GM19397 (cell line): ENCODE results near the gene ANK2.

ENCODE experiments used
- ATAC-seq: cut with Tn5 transposase; IDR thresholded peaks from one replicate; pipeline ENCODE4 v1.9.1; 2021; ENCODE audit warnings: mild to moderate bottlenecking, moderate library complexity; ENCODE audit not compliant: unreplicated experiment

ANK2 gene

DNA sequence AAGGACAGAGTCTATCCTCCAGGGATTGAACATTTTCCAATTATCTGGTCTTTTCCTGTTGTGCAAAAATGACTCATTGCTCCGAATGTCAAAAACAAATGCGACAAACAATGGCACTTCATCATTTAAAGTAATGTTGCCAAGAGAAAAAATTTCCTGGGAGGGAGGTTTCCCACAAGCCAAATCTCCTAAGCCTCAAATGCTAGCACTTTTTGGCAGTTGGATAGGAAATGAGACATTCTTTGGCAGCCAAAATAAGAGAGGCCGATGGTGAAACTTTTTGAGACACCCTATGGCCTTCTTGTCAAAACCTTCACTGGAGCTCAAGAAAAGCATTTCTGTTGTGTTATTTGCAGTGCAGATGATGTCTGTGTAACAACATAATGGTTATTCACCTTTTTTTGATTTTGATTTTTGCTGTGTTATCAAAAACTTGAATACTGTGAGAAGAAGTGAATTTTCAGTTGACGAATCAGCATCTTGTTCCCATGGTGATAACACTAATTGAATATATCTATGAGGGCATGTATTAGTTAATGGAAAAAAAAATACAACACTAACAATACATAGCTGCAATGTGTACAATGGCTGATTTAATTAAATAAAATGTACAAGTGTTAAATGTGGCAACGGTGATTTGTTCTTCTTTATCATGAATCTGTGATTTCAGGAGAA, 333.8 kb downstream of the ANK2 start:
- ATAC-seq = no peak

GRCh38 chr4:113384600-113384999, 335.1 kb downstream of the ANK2 start:
- no peak for ATAC-seq

- no peak for ATAC-seq
These were observed 335.9 kb downstream of the ANK2 start for GRCh38 chr4:113385281-113385899.

DNA sequence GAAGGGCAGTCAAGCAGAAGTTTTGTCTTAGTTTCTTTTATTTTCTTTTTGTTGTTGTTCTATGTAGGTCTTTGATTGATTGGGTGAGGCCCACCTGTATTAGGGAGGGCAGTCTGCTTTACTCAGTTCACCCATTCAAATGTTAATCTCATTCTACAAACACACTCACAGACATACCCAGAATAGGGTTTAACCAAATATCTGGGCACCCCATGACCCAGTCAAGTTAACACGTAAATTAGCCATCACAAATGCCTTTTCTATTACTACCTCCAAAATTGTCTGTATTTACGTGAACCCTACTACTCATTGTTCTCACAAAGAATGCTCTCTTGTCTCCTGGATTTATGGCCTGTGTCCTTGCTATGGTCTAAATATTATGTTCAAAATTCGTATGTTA, 339.7 kb downstream of the ANK2 start:
- ATAC-seq = no peak

DNA sequence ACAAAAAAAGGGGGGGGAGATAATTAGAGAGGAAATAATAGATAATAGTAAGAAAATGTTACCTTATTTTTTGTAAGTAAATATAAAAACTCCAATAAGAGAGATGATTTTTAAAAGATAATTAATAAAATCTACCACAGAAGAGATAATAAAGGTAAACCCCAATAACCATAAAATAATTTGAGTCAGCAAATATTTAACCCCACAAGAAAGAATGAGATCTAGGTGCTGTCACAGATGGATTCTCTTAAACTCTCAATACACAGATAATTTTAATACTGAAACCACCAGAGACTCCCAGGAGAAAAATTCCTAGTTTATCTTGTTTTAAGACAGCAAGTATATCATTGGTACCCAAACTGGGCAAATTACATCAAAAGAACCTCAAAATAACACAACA, 341.4 kb downstream of the ANK2 start:
- ATAC-seq = no peak

DNA sequence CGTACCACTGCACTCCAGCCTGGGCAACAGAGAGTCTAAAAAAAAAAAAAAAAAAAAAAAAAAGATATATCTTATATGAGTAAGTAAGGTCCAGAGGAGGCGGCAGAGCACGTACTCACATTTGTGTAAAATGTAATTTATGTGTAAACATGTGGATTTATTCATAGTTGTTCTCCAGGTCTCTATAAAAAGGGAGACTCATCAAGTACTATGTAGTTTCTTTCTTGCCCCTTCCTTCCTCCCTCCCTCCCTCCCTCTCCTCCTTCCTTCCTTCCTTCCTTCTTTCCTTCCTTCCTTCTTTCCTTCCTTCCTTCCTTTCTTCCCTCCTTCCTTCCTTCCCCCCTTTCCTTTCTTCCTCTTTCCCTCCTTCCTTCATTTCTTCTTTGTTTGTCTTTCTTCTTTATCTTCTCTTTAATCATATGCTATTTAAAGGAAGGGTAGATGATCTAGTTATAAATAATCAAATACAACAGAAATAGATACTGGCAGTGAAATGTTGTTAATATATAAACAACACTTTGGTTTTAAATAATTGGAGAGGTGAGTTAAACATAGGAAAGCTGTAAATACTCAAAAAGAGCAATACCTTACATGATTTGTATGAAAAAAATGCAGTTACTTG, 344.8 kb downstream of the ANK2 start:
- no peak for ATAC-seq

- ATAC-seq = peak; percentile 91
These were observed 345.5 kb downstream of the ANK2 start for GRCh38 chr4:113394730-113395530.

- no peak for ATAC-seq
These were observed 347.8 kb downstream of the ANK2 start for GRCh38 chr4:113397114-113397701.

- ATAC-seq = no peak
These were observed 349.1 kb downstream of the ANK2 start for GRCh38 chr4:113398441-113399143.

DNA sequence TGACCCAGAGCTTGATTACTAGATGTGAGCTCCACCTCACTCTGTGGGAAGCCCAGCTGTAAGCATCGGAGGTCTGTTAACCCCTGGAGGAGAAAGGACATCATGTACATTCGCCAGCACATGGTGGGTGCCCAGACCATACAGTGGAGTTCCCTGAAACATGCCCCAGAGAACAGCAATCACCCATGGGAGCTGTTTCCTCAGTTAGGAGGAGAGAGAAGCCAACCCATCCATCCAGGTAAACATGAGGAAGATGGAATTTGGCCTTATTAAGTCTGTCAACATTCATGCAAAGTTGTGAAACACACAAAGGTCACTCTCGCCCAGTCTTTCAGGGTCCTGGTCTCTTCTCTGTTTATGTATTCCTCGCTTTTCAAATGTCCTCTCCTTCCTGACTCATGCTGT, 354.7 kb downstream of the ANK2 start:
- no peak for ATAC-seq

DNA sequence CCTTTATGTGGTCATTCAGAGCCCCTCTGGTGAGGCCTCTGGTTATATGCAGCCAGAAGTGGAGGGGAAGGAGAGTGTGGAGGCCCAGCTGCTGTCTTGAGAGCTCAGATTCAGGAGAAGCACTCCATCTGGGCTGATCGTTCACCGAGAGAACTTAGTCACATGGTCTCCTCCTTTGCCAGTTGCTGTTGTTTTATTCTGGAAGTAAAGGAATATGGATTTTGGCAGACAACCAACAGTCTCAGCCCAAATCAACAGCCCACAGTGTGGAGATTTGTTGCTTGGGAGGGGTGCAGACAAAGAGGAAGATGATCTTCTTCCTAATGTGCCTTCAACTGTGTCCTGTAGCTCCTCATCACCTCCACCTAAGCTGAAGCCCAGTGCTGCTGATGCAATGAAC, 355.4 kb downstream of the ANK2 start:
- no peak for ATAC-seq

DNA sequence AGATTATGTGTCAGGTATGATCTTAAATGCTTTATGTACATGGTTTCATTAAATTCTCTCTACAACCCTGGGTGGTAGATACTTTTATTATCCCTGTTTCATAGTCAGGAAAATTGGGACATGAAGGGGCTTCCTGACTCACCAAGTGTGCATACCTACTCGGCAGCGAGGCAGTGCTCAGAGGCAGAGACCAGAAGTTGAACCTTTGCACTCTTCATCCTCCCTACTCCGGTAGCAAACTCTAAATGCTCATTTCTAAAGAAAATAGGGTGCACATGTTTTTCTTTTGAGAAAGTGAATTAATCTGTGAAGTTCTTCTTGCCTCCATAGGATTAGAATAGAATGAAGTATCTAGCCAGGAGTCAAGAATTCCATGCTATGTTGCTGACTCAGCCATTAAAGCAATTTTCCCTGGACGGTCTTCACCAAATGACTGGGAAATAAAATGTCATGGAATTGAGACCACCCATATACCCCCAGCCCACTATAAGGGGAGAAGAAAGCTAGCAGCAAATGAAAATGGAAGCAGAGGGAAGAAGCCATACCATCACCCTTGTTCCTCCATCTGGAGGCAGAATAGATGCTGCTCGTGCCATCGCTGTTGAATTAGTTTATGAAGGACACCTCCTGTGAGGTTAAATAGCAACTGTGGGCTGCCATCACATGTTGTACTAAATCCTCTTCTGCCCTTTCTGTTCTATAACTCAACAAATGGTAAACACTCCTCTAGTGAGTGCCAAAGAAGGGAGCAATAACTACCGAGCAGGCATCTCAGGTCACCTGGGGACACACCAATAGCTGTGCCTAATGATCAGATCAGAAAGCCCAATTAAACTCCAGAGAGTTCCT, 356.6 kb downstream of the ANK2 start:
- ATAC-seq = no peak

DNA sequence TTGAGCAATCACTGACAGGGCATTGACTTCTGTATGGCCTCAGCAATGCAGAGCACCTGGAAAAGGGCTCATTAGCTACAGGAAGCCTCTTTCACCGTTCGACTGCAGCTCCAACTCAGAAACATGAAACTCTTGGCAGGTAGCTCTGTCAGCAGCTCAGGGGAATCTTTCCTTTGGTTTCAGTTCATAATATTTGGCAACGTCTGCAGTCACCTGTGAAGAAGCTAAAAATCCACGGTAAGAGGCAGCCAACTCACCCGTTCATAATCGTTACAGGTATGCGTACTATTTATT, 357.2 kb downstream of the ANK2 start:
- ATAC-seq = no peak

- ATAC-seq = no peak
These were observed 358.0 kb downstream of the ANK2 start for GRCh38 chr4:113407409-113407808.

DNA sequence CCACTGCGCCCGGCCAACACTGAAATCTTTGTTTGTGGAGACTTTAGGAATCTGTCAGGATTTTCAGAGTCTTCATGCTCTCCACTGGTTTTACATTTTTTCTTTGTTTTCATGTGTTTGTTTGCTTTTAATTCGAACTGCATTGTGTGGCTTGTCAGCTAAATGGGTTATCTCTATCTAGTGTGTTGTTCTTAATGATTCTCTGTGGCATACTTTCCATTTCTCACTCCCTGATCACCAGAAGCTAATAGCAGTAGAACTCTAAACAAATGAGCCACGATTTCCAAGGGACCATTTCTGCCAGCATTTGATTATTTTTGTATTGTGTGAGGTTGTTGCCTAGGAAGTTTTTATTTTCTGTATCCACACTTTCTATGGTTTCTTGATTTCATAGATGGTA, 359.7 kb downstream of the ANK2 start:
- no peak for ATAC-seq

GRCh38 chr4:113410686-113411085, 361.2 kb downstream of the ANK2 start:
- ATAC-seq = no peak

DNA sequence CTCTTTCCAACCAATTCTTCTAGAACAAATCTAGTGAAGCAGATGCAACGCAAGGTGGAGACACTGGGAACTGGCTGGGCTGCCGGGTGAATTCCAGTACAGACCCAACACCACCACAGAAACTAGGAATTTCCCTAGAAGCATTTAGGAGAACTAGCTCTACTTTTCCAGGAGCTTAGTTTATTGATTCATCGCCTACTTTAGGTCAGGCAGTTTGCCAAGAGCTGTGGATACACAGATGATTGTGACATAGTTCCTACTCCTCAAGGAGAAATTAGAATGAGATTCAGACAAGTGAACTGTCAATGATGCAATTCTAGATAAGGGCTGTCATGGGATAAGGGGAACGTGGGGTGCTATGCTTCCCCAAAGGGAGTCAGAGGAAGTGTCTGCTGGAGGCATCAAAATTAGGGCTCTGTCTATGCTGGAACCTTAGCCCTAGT, 362.1 kb downstream of the ANK2 start:
- ATAC-seq = no peak

- ATAC-seq = no peak
These were observed 370.2 kb downstream of the ANK2 start for GRCh38 chr4:113419631-113420030.

GRCh38 chr4:113420938-113421337, 371.5 kb downstream of the ANK2 start:
- ATAC-seq = no peak

DNA sequence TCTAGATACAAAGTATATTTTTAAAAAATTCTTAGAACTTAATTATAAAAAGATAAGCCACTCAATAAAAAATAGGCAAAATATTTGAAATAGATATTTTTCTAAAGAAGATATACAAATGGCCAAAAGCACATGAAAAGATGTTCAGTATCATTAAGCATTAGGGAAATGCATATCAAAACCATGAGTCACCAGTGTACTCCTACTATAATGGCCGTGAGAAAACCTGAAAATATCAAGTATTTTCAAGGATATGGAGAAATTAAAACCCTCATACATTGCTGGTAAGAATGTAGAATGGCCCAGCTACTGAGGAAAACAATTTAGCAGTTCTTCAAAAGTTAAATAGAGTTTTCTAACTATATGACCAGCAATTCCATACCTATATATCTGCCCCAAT, 374.2 kb downstream of the ANK2 start:
- no peak for ATAC-seq
